ELR (cell line): ENCODE data around the gene GPR153.
A peak's percentile ranks its signal among the peaks of the same experiment; 100 is the strongest.

ENCODE experiments used
- DNase-seq: peaks from one replicate; pipeline ENCODE4 v3.0.0-alpha.2; 2015; ENCODE audit warnings: low read depth

Gene GPR153

DNA sequence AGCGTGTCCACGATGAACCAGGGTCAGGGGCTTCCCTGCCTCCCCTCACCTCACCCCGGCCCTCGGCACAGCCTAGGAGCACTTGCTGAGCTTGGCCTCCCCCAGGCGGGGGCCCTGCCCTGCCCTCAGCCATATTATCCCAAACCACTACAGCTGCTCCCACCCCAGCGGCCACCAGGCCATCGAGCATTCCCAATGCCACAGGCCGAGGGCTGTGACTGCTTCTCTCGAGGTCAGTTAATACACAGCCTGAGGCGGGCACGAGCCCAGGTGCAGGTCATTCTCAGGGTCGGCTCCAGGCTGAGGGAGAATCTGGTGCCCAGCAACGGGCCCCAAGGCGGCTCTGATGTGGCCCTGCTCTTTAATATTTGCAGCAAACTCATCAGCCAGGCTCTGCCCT is 8.4 kb upstream of the GPR153 start:
- no peak for DNase-seq

- DNase-seq, result no peak
Measured at GRCh38 chr1:6268415-6268814, 7.5 kb upstream of the GPR153 start.

DNA sequence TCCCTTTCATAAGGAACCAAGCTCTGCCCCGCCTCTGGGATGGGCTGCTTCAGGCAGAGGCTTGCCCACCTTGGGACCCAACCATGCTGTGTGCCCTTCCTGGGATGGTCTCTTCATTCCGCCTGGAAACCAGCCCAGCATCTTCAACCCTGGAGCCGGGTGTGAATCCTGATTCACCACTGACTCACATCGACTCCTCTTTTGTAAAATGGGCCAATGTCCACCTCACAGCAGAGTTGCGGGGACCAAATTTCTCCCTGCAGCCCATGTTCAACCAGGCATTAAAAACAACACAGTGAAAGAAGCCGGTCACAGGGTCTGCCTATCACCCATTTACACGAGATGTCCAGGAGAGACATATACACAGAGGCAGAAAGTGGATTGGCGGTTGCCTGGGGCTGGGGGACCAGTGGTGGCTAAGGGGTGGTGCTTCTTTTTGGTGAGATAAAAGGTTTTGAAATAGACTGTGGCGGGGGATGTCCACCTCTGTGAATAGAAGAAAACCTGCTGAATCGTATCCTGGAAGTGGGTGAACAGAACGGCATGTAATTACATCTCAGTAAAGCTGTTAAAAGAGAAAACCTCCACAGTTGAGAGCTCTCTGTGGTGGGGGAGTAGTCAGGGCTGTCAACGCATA is 6.9 kb upstream of the GPR153 start:
- peak; percentile 63 for DNase-seq

DNA sequence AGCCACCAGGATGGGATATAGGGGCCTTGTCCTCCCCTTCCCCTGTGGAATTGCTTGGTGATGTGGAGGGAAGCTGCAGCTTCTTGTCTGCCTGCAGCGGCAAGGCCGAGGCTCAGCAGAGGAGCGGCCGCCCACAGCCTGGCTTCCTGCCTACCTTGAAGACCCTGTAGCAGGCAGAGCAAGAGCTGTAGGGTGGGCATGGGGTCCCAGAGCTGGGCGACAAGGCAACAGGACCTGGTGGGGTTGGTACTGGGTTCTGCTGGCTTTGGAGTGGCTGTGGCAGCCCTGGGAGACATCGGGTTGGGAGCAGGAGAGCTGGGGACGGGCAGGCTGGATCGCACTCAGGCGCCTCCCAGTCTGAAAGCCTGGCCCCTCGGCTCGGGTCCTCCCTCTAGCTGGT is 5.7 kb upstream of the GPR153 start:
- no peak for DNase-seq

DNA sequence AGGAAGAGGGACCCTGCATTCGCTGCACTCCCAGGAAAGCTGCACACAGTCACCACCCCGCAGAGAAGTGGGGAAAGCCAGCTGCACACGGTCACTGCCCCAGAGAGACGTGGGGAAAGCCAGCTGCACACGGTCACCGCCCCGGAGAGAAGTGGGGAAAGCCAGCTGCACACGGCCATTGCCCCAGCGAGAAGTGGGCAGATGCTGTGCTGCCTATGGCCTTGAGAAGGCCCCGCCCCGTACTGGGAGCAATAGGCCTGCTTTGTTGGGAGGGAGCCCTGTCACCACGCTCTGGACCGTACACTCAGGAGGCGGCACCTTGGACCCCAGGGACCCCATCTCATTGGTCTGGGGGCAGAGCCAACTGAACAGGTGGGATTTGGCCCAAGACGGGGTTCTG is 4.3 kb upstream of the GPR153 start:
- no peak for DNase-seq

GRCh38 chr1:6263716-6264115 is 2.8 kb upstream of the GPR153 start:
- DNase-seq, result no peak

- DNase-seq, result no peak
Measured at GRCh38 chr1:6262555-6263420, 1.9 kb upstream of the GPR153 start.

DNA sequence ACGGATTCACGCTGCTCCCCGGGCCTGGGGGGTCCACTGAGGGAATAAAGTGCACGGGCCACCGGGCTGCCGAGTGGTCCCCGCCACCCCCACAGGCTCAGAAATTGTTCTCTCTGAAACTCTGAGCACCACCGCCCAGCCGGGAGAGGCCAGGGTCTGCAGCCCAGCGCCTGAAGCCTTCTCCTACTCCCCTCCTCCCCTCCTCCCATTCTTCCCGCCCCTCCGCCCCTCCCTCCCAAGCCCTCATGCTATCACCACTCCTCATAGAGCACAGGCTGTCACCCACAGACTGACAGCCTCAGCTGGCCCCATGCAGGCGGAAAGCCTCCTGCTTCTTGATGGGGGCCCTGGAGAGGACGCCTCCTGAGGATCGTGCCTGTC is 707 bp upstream of the GPR153 start:
- DNase-seq, result no peak

DNA sequence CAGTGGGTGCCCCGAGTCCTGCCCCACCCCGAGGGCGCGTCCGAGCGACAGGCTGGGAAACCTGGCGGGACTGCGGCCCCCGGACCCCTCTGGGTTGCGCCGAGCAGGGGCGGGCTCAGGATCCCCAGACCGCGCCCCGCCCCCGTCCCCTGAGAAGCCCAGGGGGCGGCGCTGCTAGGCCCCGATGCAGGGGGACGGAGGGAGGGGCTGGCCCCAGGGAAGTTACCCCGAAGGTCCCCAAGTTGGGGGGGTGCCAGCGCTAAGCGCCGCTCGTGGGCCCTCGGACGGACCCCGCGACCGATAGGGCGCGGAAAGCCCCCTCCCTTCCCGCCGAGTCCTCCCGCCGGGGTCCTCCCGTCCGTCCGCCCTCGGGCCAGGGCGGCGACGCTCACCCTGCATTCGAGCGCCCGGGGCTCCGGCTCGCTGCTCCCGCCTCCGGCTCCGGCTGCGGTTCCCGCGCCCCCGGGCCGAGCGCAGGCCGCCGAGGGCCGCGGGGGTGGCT is 414 bp downstream of the GPR153 start:
- peak; percentile 45 for DNase-seq

- peak; percentile 84 for DNase-seq
Measured at GRCh38 chr1:6259491-6260362, 1.2 kb downstream of the GPR153 start.

GRCh38 chr1:6258675-6259074 is 2.2 kb downstream of the GPR153 start:
- no peak for DNase-seq

DNA sequence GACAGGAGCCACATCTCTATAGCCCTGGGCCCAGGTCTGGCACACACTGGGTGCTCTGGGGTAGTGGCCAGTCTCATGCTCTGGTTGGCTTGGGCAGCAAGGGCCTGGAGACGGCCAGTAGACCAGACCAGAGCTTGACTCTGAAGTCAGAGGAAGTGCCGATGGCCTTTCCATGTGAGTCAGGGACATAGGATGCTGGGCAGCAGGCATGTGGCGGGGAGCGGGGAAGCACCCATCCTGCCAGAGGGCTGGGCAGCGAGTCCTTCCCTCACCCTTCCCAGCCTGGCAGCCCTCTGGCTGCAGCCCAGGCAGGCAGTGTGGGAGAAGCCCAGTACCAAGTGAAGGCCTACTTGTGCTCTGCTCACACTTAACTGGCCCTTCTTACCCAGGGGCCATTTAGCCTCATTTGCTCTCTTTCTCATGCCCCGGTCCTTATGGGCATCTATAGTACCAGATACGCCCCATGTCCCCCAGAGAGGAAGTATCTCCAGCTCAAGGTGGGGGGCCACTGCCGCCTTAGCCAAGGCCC is 3.3 kb downstream of the GPR153 start:
- DNase-seq, result peak; percentile 63

DNA sequence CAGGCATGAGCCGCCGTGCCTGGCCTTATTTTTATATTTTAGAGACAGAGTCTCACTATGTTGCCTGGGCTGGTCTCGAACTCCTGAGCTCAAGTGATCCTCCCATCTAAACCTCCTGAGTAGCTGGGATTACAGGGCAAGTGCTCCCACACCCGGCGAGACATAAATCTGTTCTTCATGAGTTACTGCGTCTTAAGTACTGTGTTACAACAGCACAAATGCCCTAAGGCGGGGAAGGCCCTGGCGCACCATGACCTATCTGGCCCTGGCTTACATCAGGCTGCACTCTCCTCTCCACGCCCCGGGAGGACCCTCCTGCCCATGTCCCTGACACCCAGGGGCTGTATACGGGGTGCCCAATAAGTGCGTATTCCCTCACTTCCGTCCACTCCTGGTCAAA is 4.3 kb downstream of the GPR153 start:
- no peak for DNase-seq

DNA sequence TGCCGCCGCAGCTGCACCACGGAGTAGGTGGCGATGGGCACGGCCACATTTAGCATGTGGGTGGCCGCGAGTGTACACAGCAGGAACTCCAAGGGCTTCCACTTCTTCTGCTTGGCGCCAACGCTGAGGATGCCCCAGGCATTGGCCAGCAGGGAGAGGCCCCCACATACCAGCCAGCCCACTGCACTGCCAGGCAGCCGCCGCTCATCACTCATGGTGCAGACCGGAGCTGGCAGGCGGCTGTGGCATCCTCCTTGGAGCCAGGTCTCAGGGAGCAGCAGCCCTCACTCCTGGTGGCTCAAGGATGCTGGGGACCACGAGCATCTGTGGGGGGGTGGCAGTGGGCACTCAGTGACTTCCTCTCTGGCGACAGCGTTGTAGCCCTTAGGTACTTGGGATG is 6.2 kb downstream of the GPR153 start:
- DNase-seq, result no peak

GRCh38 chr1:6253380-6253779 is 7.5 kb downstream of the GPR153 start:
- DNase-seq, result no peak

- DNase-seq, result no peak
Measured at GRCh38 chr1:6252374-6252710, 8.6 kb downstream of the GPR153 start.

DNA sequence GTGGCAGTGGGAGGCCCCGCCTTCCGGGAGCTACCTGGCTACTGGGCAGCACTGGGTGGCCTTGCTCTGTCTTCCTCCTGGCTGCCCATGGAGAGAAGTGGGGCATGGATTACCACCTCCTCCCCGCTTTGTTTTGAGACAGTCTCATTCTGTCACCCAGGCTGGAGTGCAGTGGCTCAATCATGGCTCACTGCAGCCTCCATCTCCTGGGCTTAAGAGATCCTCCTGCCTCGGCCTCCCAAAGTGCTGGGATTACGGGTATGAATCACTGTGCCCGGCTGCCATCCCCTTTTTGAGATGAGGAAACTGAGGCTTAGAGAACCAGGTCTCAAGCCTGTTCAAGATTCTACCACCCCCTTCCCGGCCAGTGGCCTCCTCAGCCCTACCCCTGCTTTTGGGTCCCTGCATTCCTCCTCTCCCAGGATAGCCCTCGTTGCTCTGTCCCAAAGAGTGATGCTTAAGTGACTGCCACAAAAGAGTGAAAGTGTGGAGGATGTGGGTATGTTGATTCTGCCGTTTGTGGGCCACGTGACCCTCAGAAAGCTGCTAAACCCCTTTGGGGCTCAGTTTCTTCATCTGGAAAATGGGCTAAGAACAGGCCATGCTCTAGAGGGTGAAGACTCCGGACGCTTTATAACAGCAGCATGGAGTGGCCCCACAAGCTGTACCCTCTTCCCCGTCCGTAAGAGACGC is 9.1 kb downstream of the GPR153 start:
- DNase-seq, result no peak

DNA sequence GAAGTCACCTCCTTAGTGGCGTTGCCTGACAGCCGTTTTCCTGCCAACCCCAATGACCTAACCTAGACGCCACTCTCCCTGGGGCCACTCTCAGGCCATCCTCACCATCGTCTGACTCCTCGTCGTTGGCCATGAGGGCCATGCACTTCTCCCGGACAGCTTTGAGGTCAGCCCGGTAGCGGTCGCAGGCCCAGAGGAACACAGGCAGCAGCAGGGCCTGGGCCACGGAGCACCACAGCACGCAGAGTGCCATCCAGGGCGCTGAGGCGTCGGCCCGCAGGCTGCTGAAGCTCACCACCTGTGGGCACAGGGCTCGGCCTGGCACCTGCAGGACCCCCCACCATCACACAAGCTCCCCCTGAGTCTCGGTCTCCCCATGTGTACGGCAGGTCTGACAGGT is 9.7 kb downstream of the GPR153 start:
- no peak for DNase-seq

- DNase-seq, result no peak
Measured at GRCh38 chr1:6249739-6250689, 10.9 kb downstream of the GPR153 start.

GRCh38 chr1:6248932-6249738 is 11.8 kb downstream of the GPR153 start:
- DNase-seq, result peak; percentile 22
